ENCODE data around the gene ANGPTL3. TPM values are rescaled to one million over a fixed set of nuclear protein-coding genes. Genes with fewer than 3 reads are reported as not detected.

ANGPTL3 gene, protein sequence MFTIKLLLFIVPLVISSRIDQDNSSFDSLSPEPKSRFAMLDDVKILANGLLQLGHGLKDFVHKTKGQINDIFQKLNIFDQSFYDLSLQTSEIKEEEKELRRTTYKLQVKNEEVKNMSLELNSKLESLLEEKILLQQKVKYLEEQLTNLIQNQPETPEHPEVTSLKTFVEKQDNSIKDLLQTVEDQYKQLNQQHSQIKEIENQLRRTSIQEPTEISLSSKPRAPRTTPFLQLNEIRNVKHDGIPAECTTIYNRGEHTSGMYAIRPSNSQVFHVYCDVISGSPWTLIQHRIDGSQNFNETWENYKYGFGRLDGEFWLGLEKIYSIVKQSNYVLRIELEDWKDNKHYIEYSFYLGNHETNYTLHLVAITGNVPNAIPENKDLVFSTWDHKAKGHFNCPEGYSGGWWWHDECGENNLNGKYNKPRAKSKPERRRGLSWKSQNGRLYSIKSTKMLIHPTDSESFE
- total RNA-seq (2012; rRNA removed) (not detected in 2 replicates), polyA plus RNA-seq (2012; rRNA removed) (not detected in 2 replicates), Bru-seq, nascent RNA (not detected), BruChase-seq, experiment 1, labeled RNA remaining after a 6-hour chase (percentile 8 among the genes with signal in this experiment), BruChase-seq, experiment 2, labeled RNA remaining after a 2-hour chase (not detected)
- polyA plus RNA-seq (2012; cell fraction: cytosol; rRNA removed), result not detected in 2 replicates
- not detected in 2 replicates for polyA plus RNA-seq (2012; cell fraction: nucleus; rRNA removed; ENCODE audit: low replicate concordance)
- long read RNA-seq, result 0 reads

DNA sequence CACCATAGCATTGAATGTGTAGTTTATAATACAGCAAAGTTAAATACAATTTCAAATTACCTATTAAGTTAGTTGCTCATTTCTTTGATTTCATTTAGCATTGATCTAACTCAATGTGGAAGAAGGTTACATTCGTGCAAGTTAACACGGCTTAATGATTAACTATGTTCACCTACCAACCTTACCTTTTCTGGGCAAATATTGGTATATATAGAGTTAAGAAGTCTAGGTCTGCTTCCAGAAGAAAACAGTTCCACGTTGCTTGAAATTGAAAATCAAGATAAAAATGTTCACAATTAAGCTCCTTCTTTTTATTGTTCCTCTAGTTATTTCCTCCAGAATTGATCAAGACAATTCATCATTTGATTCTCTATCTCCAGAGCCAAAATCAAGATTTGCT, at the start of gene ANGPTL3:
Gene ANGPTL3 (plus strand): TSS at position 240 of the 400 bp plus-strand sequence. CDS start 47 bp downstream, at position 287.
- H3K9me3 ChIP-seq (ENCODE audit: control insufficient read depth, insufficient read depth, low read length), result no peaks in the 10 kb centered on the region
- H4K91ac ChIP-seq (ENCODE audit: insufficient read depth, low read depth, low read length), result no peak within 1 kb of the TSS
- H2AK5ac ChIP-seq (ENCODE audit: low read depth, low read length), result no peak within 1 kb of the TSS
- H2BK20ac ChIP-seq (ENCODE audit: low read depth, low read length), result 0 out of 2 replicates have a peak within 1 kb of the TSS, but pooled peaks have one; percentile 26
- H2BK120ac ChIP-seq (ENCODE audit: low read depth, low read length), result no peak within 1 kb of the TSS
- dilution Hi-C loops (cut with HindIII; ENCODE audit: low sequenced_read_pairs, unreplicated experiment), result no loop called here
- CTCF ChIA-PET, result no interaction called here
- WGBS, 2 experiments (ENCODE audit: extremely low coverage in 2 of 2, insufficient read length in 1 of 2), result no CpG with 5 or more reads among the region's 3 CpGs
- POLR2A ChIA-PET (ENCODE audit: unreplicated experiment), result no interaction called here
- peak within 1 kb of the TSS; percentile 76 for H2BK5ac ChIP-seq (ENCODE audit: low read depth, low read length, poor library complexity, severe bottlenecking)
- no peak within 1 kb of the TSS for H2AFZ ChIP-seq (replicated peaks; ENCODE audit: low read length, poor library complexity)
- peaks cover 16 to 25% of the 10 kb centered on the region in 2 experiments for H3K79me1 ChIP-seq (ENCODE audit: low read depth in 1 of 2, low read length in 2 of 2)
- H3K4me1 ChIP-seq (ENCODE audit: control insufficient read depth, insufficient read depth, low read length), result peaks cover 5% of the 10 kb centered on the region; the same call in 1 of the 2 replicates
- no peak within 1 kb of the TSS for H2BK15ac ChIP-seq (ENCODE audit: low read depth, low read length)
- H3K23ac ChIP-seq (ENCODE audit: low read depth, low read length), result no peak within 1 kb of the TSS
- ATAC-seq (ENCODE audit: low read depth) (no peak), DNase-seq (no peak)
- H3K18ac ChIP-seq (ENCODE audit: low read depth, low read length), result peak within 1 kb of the TSS; percentile 52; the same call in 1 of the 2 replicates
- intact Hi-C loops (cut with micrococcal nuclease), result no loop called here
- peak within 1 kb of the TSS; percentile 29; the same call in 1 of the 2 replicates for H4K5ac ChIP-seq (ENCODE audit: low read depth, low read length)
- H3K14ac ChIP-seq (replicated peaks; ENCODE audit: low read depth, low read length), result no peak within 1 kb of the TSS
- peak within 1 kb of the TSS in 1 of 2 experiments; percentile 34; a peak in 1 of 4 replicates for H4K8ac ChIP-seq (ENCODE audit: low read depth in 2 of 2, low read length in 2 of 2)
- 0 out of 2 replicates have a peak, but pooled peaks cover 2% of the 10 kb centered on the region for H3K9me1 ChIP-seq (ENCODE audit: insufficient read depth, low read length)
- no peak within 1 kb of the TSS for H3K4me3 ChIP-seq (ENCODE audit: insufficient read depth, low read depth, low read length)
- no peak within 1 kb of the TSS for H2AK9ac ChIP-seq (replicated peaks; ENCODE audit: low read depth, low read length, poor library complexity)
- no peaks in the 10 kb centered on the region for H4K20me1 ChIP-seq (ENCODE audit: insufficient read depth, low read length)
- no peak within 1 kb of the TSS for H3K9ac ChIP-seq (ENCODE audit: low read depth, low read length)
- H3K4me2 ChIP-seq (ENCODE audit: low read depth, low read length), result no peak within 1 kb of the TSS
- no TSS peak for BruUV-seq (replicated peaks)
- H3K27ac ChIP-seq (ENCODE audit: insufficient read depth, low read length), result no peak within 1 kb of the TSS
- H3K36me3 ChIP-seq (ENCODE audit: control insufficient read depth, insufficient read depth, low read length), result 0 out of 2 replicates have a peak, but pooled peaks cover 2% of the 10 kb centered on the region
- H3K27me3 ChIP-seq (ENCODE audit: control insufficient read depth, insufficient read depth, low read length), result no peaks in the 10 kb centered on the region
- H3K56ac ChIP-seq (ENCODE audit: extremely low read depth, insufficient read depth, low read length), result no peak within 1 kb of the TSS
- H3K4ac ChIP-seq (ENCODE audit: low read depth, low read length), result no peak within 1 kb of the TSS
- in situ Hi-C loops (cut with MboI; ENCODE audit: low sequenced_read_pairs), result no loop called here
- TF ChIP-seq RCOR1 (IDR thresholded peaks at IDR 0.05; ENCODE audit: insufficient replicate concordance, low read length), result no peak
- TF ChIP-seq RFX5 (IDR thresholded peaks at IDR 0.05; ENCODE audit: low read depth, low read length), result no peak
- no peak for TF ChIP-seq MAFK (IDR thresholded peaks at IDR 0.05; ENCODE audit: low read depth, low read length)
- TF ChIP-seq, protein P1, sequence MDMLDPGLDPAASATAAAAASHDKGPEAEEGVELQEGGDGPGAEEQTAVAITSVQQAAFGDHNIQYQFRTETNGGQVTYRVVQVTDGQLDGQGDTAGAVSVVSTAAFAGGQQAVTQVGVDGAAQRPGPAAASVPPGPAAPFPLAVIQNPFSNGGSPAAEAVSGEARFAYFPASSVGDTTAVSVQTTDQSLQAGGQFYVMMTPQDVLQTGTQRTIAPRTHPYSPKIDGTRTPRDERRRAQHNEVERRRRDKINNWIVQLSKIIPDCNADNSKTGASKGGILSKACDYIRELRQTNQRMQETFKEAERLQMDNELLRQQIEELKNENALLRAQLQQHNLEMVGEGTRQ (IDR thresholded peaks at IDR 0.05; ENCODE audit: low read depth, low read length), result no peak
- no peak for TF ChIP-seq CEBPB (IDR thresholded peaks at IDR 0.05; ENCODE audit: low read depth, low read length)
- no peak for TF ChIP-seq POLR2A (IDR thresholded peaks at IDR 0.05; ENCODE audit: low read depth, low read length)
- no peak for TF ChIP-seq MXI1 (IDR thresholded peaks at IDR 0.05; ENCODE audit: borderline replicate concordance, low read depth, low read length)
- no peak for TF ChIP-seq RAD21 (IDR thresholded peaks at IDR 0.05; ENCODE audit: low read length)
- TF ChIP-seq FOS (IDR thresholded peaks at IDR 0.05; ENCODE audit: low read depth, low read length), result no peak
- no peak for TF ChIP-seq BHLHE40 (IDR thresholded peaks at IDR 0.05; ENCODE audit: low read depth, low read length)
- TF ChIP-seq CHD1 (IDR thresholded peaks at IDR 0.05; ENCODE audit: low read depth, low read length), result no peak
- TF ChIP-seq, protein P2, sequence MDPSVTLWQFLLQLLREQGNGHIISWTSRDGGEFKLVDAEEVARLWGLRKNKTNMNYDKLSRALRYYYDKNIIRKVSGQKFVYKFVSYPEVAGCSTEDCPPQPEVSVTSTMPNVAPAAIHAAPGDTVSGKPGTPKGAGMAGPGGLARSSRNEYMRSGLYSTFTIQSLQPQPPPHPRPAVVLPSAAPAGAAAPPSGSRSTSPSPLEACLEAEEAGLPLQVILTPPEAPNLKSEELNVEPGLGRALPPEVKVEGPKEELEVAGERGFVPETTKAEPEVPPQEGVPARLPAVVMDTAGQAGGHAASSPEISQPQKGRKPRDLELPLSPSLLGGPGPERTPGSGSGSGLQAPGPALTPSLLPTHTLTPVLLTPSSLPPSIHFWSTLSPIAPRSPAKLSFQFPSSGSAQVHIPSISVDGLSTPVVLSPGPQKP (IDR thresholded peaks at IDR 0.05; ENCODE audit: borderline replicate concordance, low read depth, low read length), result no peak
- no peak for TF ChIP-seq MAZ (IDR thresholded peaks at IDR 0.05; ENCODE audit: borderline replicate concordance, low read depth, low read length)
- TF ChIP-seq SMC3 (IDR thresholded peaks at IDR 0.05; ENCODE audit: low read depth, low read length), result no peak
